HG03097 (cell line): Measurements from ENCODE around the gene BTNL8.

Experiments used
- ATAC-seq: cut with Tn5 transposase; IDR thresholded peaks from one replicate; pipeline ENCODE4 v1.9.1; 2021; ENCODE audit not compliant: unreplicated experiment, low FRiP score

Gene BTNL8

GRCh38 chr5:180898621-180899246, at the start of gene BTNL8:
Gene BTNL8 (plus strand): TSS chr5:180899159. CDS start chr5:180899311, 152 bp downstream.
- ATAC-seq, result no peak

GRCh38 chr5:180849827-180850226, 49.1 kb upstream of the BTNL8 start:
- no peak for ATAC-seq

- ATAC-seq, result no peak
Measured at GRCh38 chr5:180850434-180851078, 48.4 kb upstream of the BTNL8 start.

GRCh38 chr5:180852495-180852894, 46.5 kb upstream of the BTNL8 start:
- no peak for ATAC-seq

GRCh38 chr5:180853121-180853847, 45.7 kb upstream of the BTNL8 start:
- no peak for ATAC-seq

GRCh38 chr5:180853848-180854176, 45.1 kb upstream of the BTNL8 start:
- no peak for ATAC-seq

- ATAC-seq, result no peak
Measured at GRCh38 chr5:180858586-180858985, 40.4 kb upstream of the BTNL8 start.

GRCh38 chr5:180860273-180860886, 38.6 kb upstream of the BTNL8 start:
- peak; percentile 40 for ATAC-seq

GRCh38 chr5:180860887-180861822, 37.8 kb upstream of the BTNL8 start, which contains the start of gene ZFP62:
Gene ZFP62 (minus strand): TSS chr5:180861276. CDS start chr5:180861219, 57 bp downstream.
- ATAC-seq, result peak; percentile 87

GRCh38 chr5:180862645-180863044, 36.3 kb upstream of the BTNL8 start:
- ATAC-seq, result no peak

- ATAC-seq, result no peak
Measured at GRCh38 chr5:180865981-180866695, 32.8 kb upstream of the BTNL8 start.

- no peak for ATAC-seq
Measured at GRCh38 chr5:180866985-180867384, 32.0 kb upstream of the BTNL8 start.

GRCh38 chr5:180868960-180869359, 30.0 kb upstream of the BTNL8 start:
- no peak for ATAC-seq

- no peak for ATAC-seq
Measured at GRCh38 chr5:180869587-180869986, 29.4 kb upstream of the BTNL8 start.

GRCh38 chr5:180870276-180871068, 28.5 kb upstream of the BTNL8 start:
- ATAC-seq, result no peak

- ATAC-seq, result no peak
Measured at GRCh38 chr5:180872419-180872818, 26.5 kb upstream of the BTNL8 start.

- ATAC-seq, result no peak
Measured at GRCh38 chr5:180873615-180874520, 25.1 kb upstream of the BTNL8 start.
